CD4-positive, CD25-positive, alpha-beta regulatory T cell (primary cell): ENCODE results near the gene SLC2A9. TPM values are rescaled to one million over a fixed set of nuclear protein-coding genes. Genes with fewer than 3 reads are reported as not detected.

Experiments
- ATAC-seq, 2 donors: fragments of 150-1000 bp; cut with Tn5 transposase; one replicate each; pipeline ENCODE4 v1.10.0; 2021; ENCODE audit warnings: low read depth in 2 of 2, moderate number of reproducible peaks in 2 of 2, moderate library complexity in 1 of 2
- DNase-seq, 3 donors: peaks; one replicate each; pipeline versions ENCODE4 v3.0.0 to v3.0.0-alpha.2; 2012 to 2022; ENCODE audit warnings: mixed read lengths in 1 of 3
- H3K27ac ChIP-seq: one replicate; pipeline ENCODE4 v1.7.0; 2013; ENCODE audit warnings: mild to moderate bottlenecking, low read length; ENCODE audit not compliant: insufficient read depth, poor library complexity, severe bottlenecking
- H3K27me3 ChIP-seq: one replicate; pipeline ENCODE4 v1.7.0; 2013; ENCODE audit warnings: low read length; ENCODE audit not compliant: control insufficient read depth, insufficient read depth
- H3K36me3 ChIP-seq: one replicate; pipeline ENCODE4 v1.7.0; 2013; ENCODE audit warnings: mild to moderate bottlenecking, low read length, moderate library complexity; ENCODE audit not compliant: control insufficient read depth, insufficient read depth
- H3K4me1 ChIP-seq: 2 replicates; pipeline ENCODE4 v1.7.0; 2013; ENCODE audit warnings: mild to moderate bottlenecking, low read length; ENCODE audit not compliant: insufficient read depth, control insufficient read depth, poor library complexity, severe bottlenecking
- H3K4me3 ChIP-seq: one replicate; pipeline ENCODE4 v1.7.0; 2013; ENCODE audit warnings: low read depth, mild to moderate bottlenecking, low read length, moderate library complexity
- H3K9me3 ChIP-seq, 2 experiments: 1 replicate in 1 of 2; 2 replicates in 1 of 2; pipeline ENCODE4 v1.7.0; 2013; ENCODE audit warnings: low read length in 2 of 2, mild to moderate bottlenecking in 1 of 2, moderate library complexity in 1 of 2; ENCODE audit not compliant: control insufficient read depth in 2 of 2
- H3K27ac Mint-ChIP-seq, 3 donors: one replicate each; pipeline ENCODE4 v1.8.0; 2020 to 2022; ENCODE audit warnings: mild to moderate bottlenecking in 3 of 3, mixed read lengths in 3 of 3, moderate library complexity in 2 of 3
- H3K27me3 Mint-ChIP-seq: one replicate; pipeline ENCODE4 v1.8.0; 2022; ENCODE audit warnings: mild to moderate bottlenecking, mixed read lengths
- H3K36me3 Mint-ChIP-seq: one replicate; pipeline ENCODE4 v1.8.0; 2020; ENCODE audit warnings: mixed read lengths
- H3K4me1 Mint-ChIP-seq, 4 donors: one replicate each; pipeline ENCODE4 v1.8.0; 2020 to 2022; ENCODE audit warnings: mixed read lengths in 4 of 4, mild to moderate bottlenecking in 1 of 4
- H3K4me3 Mint-ChIP-seq, 4 donors: one replicate each; pipeline ENCODE4 v1.8.0; 2020 to 2022; ENCODE audit warnings: mild to moderate bottlenecking in 4 of 4, mixed read lengths in 4 of 4, moderate library complexity in 3 of 4
- H3K9me3 Mint-ChIP-seq, 7 donors: one replicate each; pipeline ENCODE4 v1.8.0; 2020 to 2022; ENCODE audit warnings: mixed read lengths in 7 of 7, mild to moderate bottlenecking in 3 of 7, moderate library complexity in 2 of 7
- polyA plus RNA-seq, 4 donors: library from polyadenylated mRNA; unstranded; fragments of 300-500 nt; fragmentation: Illumina TruSeq; gene quantifications; one replicate each; pipeline ENCODE4 v1.2.3, GENCODE V29; 2021
- total RNA-seq: library from RNA; stranded (reverse); gene quantifications from one replicate; pipeline ENCODE4 v1.2.3, GENCODE V29; 2022

Gene SLC2A9
- total and polyA plus RNA-seq, 5 donors from 2014 or later = 0.41 to 5.7 (median 0.81) TPM

- ATAC-seq = no peak
- Histone ChIP-seq H3K4me1 (no peaks in the 10 kb centered on the region), H3K9me3 (peaks cover 0 to 4% of the 10 kb centered on the region in 2 experiments), H3K27me3 (no peaks in the 10 kb centered on the region), H3K27ac (no peak overlapping the region), H3K36me3 (no peaks in the 10 kb centered on the region), H3K4me3 (no peak overlapping the region)
- H3K4me3 Mint-ChIP-seq = no peak overlapping the region
- DNase-seq = no peak
- no peaks in the 10 kb centered on the region for H3K4me1 Mint-ChIP-seq
- H3K27ac Mint-ChIP-seq = no peak overlapping the region
- H3K36me3 Mint-ChIP-seq = no peaks in the 10 kb centered on the region
- H3K9me3 Mint-ChIP-seq = peaks cover 0 to 29% (median 8%) of the 10 kb centered on the region in 7 donors
- no peaks in the 10 kb centered on the region for H3K27me3 Mint-ChIP-seq
Observed at GRCh38 chr4:9841072-9841471, 180.2 kb downstream of the SLC2A9 start.

- DNase-seq (no peak), ATAC-seq (no peak)
- H3K36me3 Mint-ChIP-seq = no peaks in the 10 kb centered on the region
- H3K27ac ChIP-seq = no peak overlapping the region
- H3K9me3 ChIP-seq = no peaks in the 10 kb centered on the region
- H3K4me3 Mint-ChIP-seq = no peak overlapping the region
- no peaks in the 10 kb centered on the region for H3K27me3 Mint-ChIP-seq
- no peaks in the 10 kb centered on the region for H3K27me3 ChIP-seq
- H3K9me3 Mint-ChIP-seq = peaks cover 0 to 13% (median 4%) of the 10 kb centered on the region in 7 donors
- no peaks in the 10 kb centered on the region for H3K36me3 ChIP-seq
- no peak overlapping the region for H3K4me3 ChIP-seq
- H3K4me1 Mint-ChIP-seq = no peaks in the 10 kb centered on the region
- no peaks in the 10 kb centered on the region for H3K4me1 ChIP-seq
- no peak overlapping the region for H3K27ac Mint-ChIP-seq
Observed at GRCh38 chr4:9835430-9835829, 185.9 kb downstream of the SLC2A9 start.

- no peak overlapping the region for H3K4me3 Mint-ChIP-seq
- H3K4me1 Mint-ChIP-seq = no peaks in the 10 kb centered on the region
- Histone ChIP-seq H3K9me3 (no peaks in the 10 kb centered on the region), H3K36me3 (no peaks in the 10 kb centered on the region), H3K27ac (no peak overlapping the region), H3K4me3 (no peak overlapping the region), H3K27me3 (no peaks in the 10 kb centered on the region), H3K4me1 (no peaks in the 10 kb centered on the region)
- H3K27ac Mint-ChIP-seq = no peak overlapping the region
- DNase-seq (no peak), ATAC-seq (no peak)
- no peaks in the 10 kb centered on the region for H3K27me3 Mint-ChIP-seq
- peaks cover 0 to 6% (median 0%) of the 10 kb centered on the region in 7 donors for H3K9me3 Mint-ChIP-seq
- no peaks in the 10 kb centered on the region for H3K36me3 Mint-ChIP-seq
Observed at GRCh38 chr4:9833421-9833820, 187.9 kb downstream of the SLC2A9 start.

GRCh38 chr4:9832640-9833039, 188.7 kb downstream of the SLC2A9 start:
- no peaks in the 10 kb centered on the region for H3K27me3 ChIP-seq
- Mint-ChIP-seq H3K9me3 (peaks cover 0 to 5% (median 0%) of the 10 kb centered on the region in 7 donors), H3K36me3 (no peaks in the 10 kb centered on the region), H3K4me1 (no peaks in the 10 kb centered on the region), H3K4me3 (no peak overlapping the region), H3K27ac (no peak overlapping the region), H3K27me3 (no peaks in the 10 kb centered on the region)
- ATAC-seq (no peak), DNase-seq (no peak)
- no peak overlapping the region for H3K27ac ChIP-seq
- no peak overlapping the region for H3K4me3 ChIP-seq
- H3K9me3 ChIP-seq = no peaks in the 10 kb centered on the region
- no peaks in the 10 kb centered on the region for H3K4me1 ChIP-seq
- H3K36me3 ChIP-seq = no peaks in the 10 kb centered on the region

- H3K27ac Mint-ChIP-seq = no peak overlapping the region
- H3K9me3 Mint-ChIP-seq = peaks cover 0 to 3% (median 0%) of the 10 kb centered on the region in 7 donors
- peaks cover 0 to 4% (median 2%) of the 10 kb centered on the region in 4 donors for H3K4me1 Mint-ChIP-seq
Observed at GRCh38 chr4:9826551-9826950, 194.7 kb downstream of the SLC2A9 start.

GRCh38 chr4:9825049-9825448, 196.2 kb downstream of the SLC2A9 start:
- DNase-seq (peak in 1 of 3 donors; percentile 53), ATAC-seq (no peak)

More at GRCh38 chr4:9826551-9826950, 194.7 kb downstream of the SLC2A9 start:
- Histone ChIP-seq H3K4me3 (no peak overlapping the region), H3K27me3 (peaks cover 2% of the 10 kb centered on the region), H3K9me3 (no peaks in the 10 kb centered on the region), H3K36me3 (no peaks in the 10 kb centered on the region), H3K4me1 (no peaks in the 10 kb centered on the region), H3K27ac (no peak overlapping the region)
- Mint-ChIP-seq H3K4me3 (no peak overlapping the region), H3K36me3 (no peaks in the 10 kb centered on the region), H3K27me3 (no peaks in the 10 kb centered on the region)
- ATAC-seq = no peak
- DNase-seq = no peak

GRCh38 chr4:9820343-9820742, 201.0 kb downstream of the SLC2A9 start:
- H3K4me3 Mint-ChIP-seq = no peak overlapping the region
- H3K27me3 Mint-ChIP-seq = peaks cover 4% of the 10 kb centered on the region

More at GRCh38 chr4:9825049-9825448, 196.2 kb downstream of the SLC2A9 start:
- Histone ChIP-seq H3K27ac (no peak overlapping the region), H3K4me1 (no peaks in the 10 kb centered on the region), H3K36me3 (no peaks in the 10 kb centered on the region), H3K27me3 (peaks cover 2% of the 10 kb centered on the region), H3K4me3 (no peak overlapping the region), H3K9me3 (no peaks in the 10 kb centered on the region)
- no peak overlapping the region for H3K27ac Mint-ChIP-seq
- peaks cover 0 to 4% (median 2%) of the 10 kb centered on the region in 4 donors for H3K4me1 Mint-ChIP-seq
- peaks cover 0 to 4% (median 0%) of the 10 kb centered on the region in 7 donors for H3K9me3 Mint-ChIP-seq
- no peak overlapping the region for H3K4me3 Mint-ChIP-seq
- H3K27me3 Mint-ChIP-seq = no peaks in the 10 kb centered on the region
- no peaks in the 10 kb centered on the region for H3K36me3 Mint-ChIP-seq

GRCh38 chr4:9816285-9816684, 205.0 kb downstream of the SLC2A9 start:
- Histone ChIP-seq H3K27me3 (no peaks in the 10 kb centered on the region), H3K4me1 (no peaks in the 10 kb centered on the region), H3K9me3 (no peaks in the 10 kb centered on the region), H3K36me3 (no peaks in the 10 kb centered on the region), H3K27ac (no peak overlapping the region), H3K4me3 (no peak overlapping the region)
- Mint-ChIP-seq H3K36me3 (no peaks in the 10 kb centered on the region), H3K4me1 (no peaks in the 10 kb centered on the region), H3K4me3 (no peak overlapping the region), H3K27ac (peak overlapping the region in 1 of 3 donors; percentile 1), H3K9me3 (peaks cover 0 to 9% (median 0%) of the 10 kb centered on the region in 7 donors), H3K27me3 (peaks cover 7% of the 10 kb centered on the region)
- no peak for ATAC-seq
- DNase-seq = no peak

More at GRCh38 chr4:9820343-9820742, 201.0 kb downstream of the SLC2A9 start:
- Histone ChIP-seq H3K27me3 (peaks cover 2% of the 10 kb centered on the region), H3K27ac (no peak overlapping the region), H3K9me3 (no peaks in the 10 kb centered on the region), H3K4me3 (no peak overlapping the region), H3K36me3 (no peaks in the 10 kb centered on the region), H3K4me1 (no peaks in the 10 kb centered on the region)
- DNase-seq (no peak), ATAC-seq (no peak)
- H3K27ac Mint-ChIP-seq = no peak overlapping the region
- H3K4me1 Mint-ChIP-seq = peaks cover 0 to 4% (median 2%) of the 10 kb centered on the region in 4 donors
- H3K9me3 Mint-ChIP-seq = peaks cover 0 to 8% (median 0%) of the 10 kb centered on the region in 7 donors
- H3K36me3 Mint-ChIP-seq = no peaks in the 10 kb centered on the region
